GM12872 (cell line): ENCODE data around the gene EVI5.

Experiments used
- CTCF ChIP-seq: IDR thresholded peaks from 3 replicates; pipeline ENCODE4 v1.5.1; 2011; ENCODE audit warnings: low read depth, mild to moderate bottlenecking, low read length, moderate library complexity; ENCODE audit not compliant: insufficient read depth

EVI5 gene

GRCh38 chr1:92784639-92785500, at the start of gene EVI5:
EVI5 (minus strand) TSS chr1:92785108; CDS start chr1:92736546, 48,562 bp downstream.
- TF ChIP-seq CTCF: peak; percentile 40; the same call in 1 of the 3 replicates

- no peak for TF ChIP-seq CTCF
Measured at GRCh38 chr1:92834617-92835016, 49.7 kb upstream of the EVI5 start.

GRCh38 chr1:92833840-92834239, 48.9 kb upstream of the EVI5 start:
- no peak for TF ChIP-seq CTCF

GRCh38 chr1:92832537-92833114, 47.7 kb upstream of the EVI5 start:
- no peak for TF ChIP-seq CTCF

GRCh38 chr1:92831762-92832536, 47.0 kb upstream of the EVI5 start, which contains the start of gene RPL5:
RPL5 (plus strand) TSS chr1:92832040; CDS start chr1:92832115, 75 bp downstream.
- TF ChIP-seq CTCF: peak; percentile 85

GRCh38 chr1:92831368-92831761, 46.5 kb upstream of the EVI5 start:
- TF ChIP-seq CTCF: no peak

GRCh38 chr1:92826792-92827191, 41.9 kb upstream of the EVI5 start:
- TF ChIP-seq CTCF: no peak
